OCI-LY3 (cell line): Measurements from ENCODE around the gene TMEM106C.

Source experiments
- CTCF ChIP-seq: fragments of 200-600, 300-600 bp; sonication (generic); IDR thresholded peaks from 2 replicates; pipeline ENCODE4 v1.5.1; 2014; ENCODE audit warnings: antibody characterized with exemption, low read length, low read depth
- EZH2phosphoT487 ChIP-seq: fragments of 200-600 bp; shearing (Covaris generic); IDR thresholded peaks from 2 replicates; pipeline ENCODE4 v1.6.1; 2018; ENCODE audit warnings: antibody characterized with exemption, mixed run types, low read depth

- TF ChIP-seq CTCF = no peak
- no peak for TF ChIP-seq EZH2phosphoT487
These were observed 30.1 kb downstream of the TMEM106C start for GRCh38 chr12:47993491-47993890.
